WI38 (cell line): ENCODE results near the gene PLD2.
"Not testable (repeated sequence)": the region's sequence is repeated elsewhere in the genome, so short reads cannot be mapped to it uniquely, and the experiment has no call there.

ENCODE experiments used
- H3K4me3 ChIP-seq: 2 replicates; pipeline ENCODE4 v1.5.1; 2011; ENCODE audit warnings: low read depth, mild to moderate bottlenecking, control low read depth, low read length
- CTCF ChIP-seq: IDR thresholded peaks from 2 replicates; pipeline ENCODE4 v1.5.1; 2012; ENCODE audit warnings: low read depth, mild to moderate bottlenecking, control low read depth, low read length

PLD2 gene

DNA sequence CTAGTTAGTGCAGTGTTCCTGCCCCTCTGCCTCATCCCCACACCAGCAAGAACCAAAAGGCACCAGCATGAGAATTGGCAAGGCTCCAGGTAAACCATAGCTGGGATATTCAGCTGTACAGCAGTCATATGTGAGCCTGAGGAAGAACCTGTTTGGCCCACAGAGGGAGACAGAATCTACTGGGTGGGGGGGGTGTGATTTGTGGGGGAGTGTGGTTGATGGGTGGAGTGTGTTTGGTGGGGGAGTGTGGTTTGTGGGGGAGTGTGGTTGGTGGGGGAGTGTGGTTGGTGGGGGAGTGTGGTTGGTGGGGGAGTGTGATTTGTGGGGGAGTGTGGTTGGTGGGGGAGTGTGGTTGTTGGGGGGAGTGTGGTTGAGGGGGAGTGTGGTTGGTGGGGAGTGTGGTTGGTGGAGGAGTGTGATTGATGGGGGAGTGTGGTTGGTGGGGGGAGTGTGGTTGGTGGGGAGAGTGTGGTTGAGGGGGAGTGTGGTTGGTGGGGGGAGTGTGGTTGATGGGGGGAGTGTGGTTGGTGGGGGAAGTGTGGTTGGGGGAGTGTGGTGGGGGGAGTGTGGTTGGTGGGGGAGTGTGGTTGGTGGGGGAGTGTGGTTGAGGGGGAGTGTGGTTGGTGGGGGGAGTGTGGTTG is 45.7 kb downstream of the PLD2 start:
- no peak for TF ChIP-seq CTCF
- H3K4me3 ChIP-seq = no peak overlapping the region

DNA sequence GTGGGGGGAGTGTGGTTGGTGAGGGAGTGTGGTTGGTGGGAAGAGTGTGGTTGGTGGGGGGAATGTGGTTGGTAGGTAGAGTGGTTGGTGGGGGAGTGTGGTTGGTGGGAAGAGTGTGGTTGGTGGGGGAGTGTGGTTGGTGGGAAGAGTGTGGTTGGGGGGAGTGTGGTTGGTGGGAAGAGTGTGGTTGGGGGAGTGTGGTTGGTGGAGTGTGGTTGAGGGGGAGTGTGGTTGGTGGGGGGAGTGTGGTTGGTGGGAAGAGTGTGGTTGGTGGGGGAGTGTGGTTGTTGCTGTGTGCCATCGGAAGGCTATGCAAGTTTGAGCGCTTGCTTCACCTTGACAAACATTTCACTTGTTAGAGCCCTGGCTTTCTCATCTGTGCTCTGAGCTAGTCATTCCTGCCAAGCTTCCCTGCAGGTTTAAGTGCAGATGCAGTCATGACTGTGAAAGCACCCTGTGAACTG is 46.3 kb downstream of the PLD2 start:
- no peak overlapping the region for H3K4me3 ChIP-seq
- no peak for TF ChIP-seq CTCF

GRCh38 chr17:4854111-4854681 is 47.2 kb downstream of the PLD2 start:
- no peak for TF ChIP-seq CTCF
- H3K4me3 ChIP-seq = no peak overlapping the region

DNA sequence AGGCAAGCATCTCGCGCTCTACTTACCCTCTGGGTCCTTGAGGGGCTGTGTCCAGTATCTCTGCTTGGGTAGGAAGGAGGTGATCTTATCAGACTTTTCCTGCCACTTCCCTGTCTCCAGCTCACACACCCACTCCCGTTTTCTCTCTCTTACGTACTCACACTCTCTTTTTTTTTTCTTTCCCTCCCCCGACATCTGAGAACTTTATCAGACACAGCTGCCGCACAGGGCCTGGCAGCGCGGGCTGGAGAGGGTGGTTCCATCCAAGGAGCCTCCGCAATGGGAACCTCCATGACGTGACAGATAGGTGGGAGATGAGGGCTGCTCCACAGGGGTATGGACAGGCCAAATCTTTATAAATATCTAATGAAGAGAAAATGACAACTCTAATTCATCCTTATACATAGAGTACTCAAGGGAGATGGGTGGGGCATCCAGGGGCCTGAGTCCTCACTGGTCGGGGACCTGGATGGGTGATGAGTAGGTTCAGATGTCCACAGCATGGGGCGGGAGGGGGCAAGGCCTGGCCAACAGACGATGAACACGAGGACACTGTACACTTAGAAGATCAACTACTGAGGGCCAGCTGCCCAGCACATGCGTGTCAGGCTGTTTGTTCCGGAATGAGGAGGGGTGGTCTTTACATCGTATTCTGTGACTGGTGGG is 49.5 kb downstream of the PLD2 start:
- H3K4me3 ChIP-seq = no peak overlapping the region
- no peak for TF ChIP-seq CTCF

DNA sequence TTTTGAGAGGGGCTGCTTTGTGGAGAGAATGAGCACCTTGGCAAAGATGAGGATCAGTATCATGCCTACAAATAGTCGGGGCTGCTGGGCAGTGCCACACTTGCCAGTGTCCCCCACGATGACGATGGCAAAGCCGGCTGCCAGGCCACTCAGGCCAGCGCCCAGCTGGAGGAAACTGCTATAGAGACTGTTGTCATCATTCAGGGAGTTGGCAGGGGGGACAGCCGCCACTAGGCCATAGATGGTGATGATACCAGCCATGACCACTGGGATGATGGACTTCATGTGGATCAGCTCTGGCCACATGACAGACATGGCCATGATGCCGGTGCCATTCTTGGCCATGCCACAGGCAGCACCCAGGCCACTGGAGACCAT is 50.0 kb downstream of the PLD2 start:
- TF ChIP-seq CTCF = no peak
- H3K4me3 ChIP-seq = no peak overlapping the region

DNA sequence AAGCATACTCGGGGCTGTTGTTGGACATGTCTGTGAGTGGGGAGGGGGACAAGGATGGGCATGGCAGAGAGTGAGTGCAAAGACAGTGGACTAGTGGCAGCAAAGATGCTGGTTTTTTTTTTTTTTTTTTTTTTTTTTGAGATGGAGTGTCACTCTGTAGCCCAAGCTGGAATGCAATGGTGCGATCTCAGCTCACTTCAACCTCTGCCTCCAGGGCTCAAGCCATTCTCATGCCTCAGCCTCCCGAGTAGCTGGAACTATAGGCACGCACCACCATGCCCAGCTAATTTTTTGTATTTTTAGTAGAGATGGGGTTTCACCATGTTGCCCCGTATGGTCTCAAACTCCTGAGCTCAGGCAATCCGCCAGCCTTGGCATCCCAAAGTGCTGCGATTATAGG is 50.4 kb downstream of the PLD2 start:
- H3K4me3 ChIP-seq = not testable (repeated sequence)

DNA sequence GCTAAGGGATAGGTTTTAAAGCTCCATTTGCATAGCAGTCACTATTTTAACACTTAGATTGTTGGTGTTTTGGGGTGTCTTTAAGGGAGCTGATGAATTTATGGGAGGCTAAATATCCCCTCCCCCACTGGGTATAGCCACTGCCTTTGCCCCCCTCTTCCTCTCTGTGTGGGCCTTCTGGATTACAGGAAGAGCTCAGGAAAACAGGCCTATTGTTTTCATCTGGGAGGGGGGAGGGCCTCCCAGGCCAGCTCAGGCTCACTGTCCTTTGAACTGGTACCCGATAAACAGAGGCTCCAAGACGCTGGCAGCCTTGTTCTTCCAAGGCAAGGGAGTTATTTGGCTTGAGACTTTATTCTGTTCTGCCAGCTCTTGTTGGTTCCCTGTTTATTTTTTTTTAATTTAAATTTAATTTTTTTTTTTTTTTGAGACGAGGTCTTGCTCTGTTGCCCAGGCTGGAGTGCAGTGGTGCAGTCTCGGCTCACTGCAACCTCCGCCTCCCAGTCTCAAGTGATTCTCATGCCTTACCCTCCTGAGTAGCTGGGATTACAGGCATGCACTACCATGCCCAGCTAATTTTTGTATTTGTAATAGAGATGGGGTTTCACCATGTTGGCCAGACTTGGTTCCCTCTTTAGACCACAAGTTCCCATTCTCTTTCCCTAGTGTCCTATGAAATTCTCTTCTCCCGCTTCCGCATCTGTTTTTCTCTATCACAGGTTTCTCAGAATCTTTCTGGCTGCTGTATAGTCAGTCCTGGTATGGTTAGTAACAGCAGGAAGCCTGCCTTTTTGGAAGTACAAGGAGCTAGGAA is 51.3 kb downstream of the PLD2 start:
- H3K4me3 ChIP-seq = no peak overlapping the region
- no peak for TF ChIP-seq CTCF
